DMS 273 treated with DMSO at 0.1 percent for 48 hours (cell line): Measurements from ENCODE around the gene MINDY4.

Experiments used
- DNase-seq: peaks from one replicate; lab custom pipeline; 2025; lab: John Stamatoyannopoulos, UW

The MINDY4 gene

GRCh38 chr7:30853576-30853975 is 82.4 kb downstream of the MINDY4 start:
- DNase-seq = no peak

DNA sequence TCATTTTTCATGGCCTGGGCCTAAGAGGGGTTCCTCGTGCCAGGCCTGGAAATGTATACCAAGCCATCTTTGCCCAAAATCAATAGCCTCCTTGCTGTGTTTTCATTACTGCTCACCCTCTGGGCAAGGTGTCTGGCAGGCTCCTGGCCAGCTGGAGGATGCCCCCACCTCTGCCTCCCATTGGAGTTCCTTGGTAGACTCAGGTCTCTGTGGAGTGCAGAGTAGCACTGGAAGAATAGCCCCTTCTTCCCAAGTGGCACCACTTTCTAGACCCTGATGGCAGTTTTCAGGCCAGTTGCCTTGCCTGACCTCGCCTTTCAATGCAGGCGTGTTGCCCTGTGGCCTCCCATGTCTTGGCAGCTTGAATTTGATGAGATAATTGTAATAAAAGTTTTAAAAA is 84.7 kb downstream of the MINDY4 start:
- DNase-seq = no peak

DNA sequence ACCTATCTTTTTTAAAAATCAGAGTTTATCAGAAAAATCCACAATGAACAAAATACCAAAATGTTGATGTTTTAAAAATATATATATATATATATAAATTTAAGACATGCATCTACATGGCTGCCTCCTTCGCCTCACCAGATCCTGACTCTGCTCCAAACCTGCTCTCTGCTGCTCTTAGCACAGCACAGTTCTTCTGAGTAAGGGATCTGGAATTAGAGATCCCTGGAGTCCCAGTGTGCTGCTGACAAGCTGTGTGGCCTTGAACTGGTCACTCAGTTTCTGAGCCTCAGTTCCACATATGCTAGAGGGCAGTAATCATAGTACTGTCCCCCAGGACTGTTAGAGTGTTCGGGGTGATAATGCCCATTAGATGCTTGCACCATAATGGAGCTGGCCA is 87.4 kb downstream of the MINDY4 start:
- DNase-seq = no peak

DNA sequence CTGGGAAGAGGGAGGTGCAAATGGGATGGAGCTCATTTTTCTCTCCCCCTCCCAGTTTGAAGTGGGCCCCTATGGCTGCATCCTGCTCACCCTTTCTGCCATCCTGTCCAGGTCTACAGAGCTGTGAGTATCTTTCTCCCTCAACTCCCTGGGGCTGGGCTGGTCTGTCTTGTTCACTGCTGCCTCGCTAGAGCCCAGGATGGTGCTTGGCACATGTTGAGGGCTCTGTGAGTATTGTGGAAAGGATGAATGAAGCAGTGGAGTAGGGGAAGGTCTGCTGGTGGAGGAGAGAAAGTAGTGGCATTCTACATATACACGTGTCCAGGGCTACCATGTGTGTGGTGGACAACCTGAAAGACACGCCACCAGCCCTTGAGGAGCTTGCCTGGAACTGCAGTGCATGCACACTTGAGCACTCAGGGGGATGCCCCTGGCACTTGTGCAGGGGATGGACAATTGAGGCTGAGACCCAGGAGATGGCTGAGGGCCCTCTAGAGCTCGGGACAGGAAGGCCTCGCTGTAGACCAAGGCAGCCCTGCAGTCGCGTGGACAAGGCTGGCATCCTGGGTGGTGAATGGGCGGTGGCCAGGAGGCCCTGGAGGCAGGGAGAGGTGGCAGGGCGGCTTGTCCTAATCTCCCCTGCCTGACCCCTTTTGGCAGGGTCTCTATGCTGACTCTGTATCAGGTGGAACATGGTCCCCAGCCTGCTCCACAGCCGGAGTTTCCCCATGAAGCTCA is 88.2 kb downstream of the MINDY4 start:
- no peak for DNase-seq

GRCh38 chr7:30859940-30860496 is 88.8 kb downstream of the MINDY4 start:
- DNase-seq = no peak

- no peak for DNase-seq
Measured at GRCh38 chr7:30861612-30862011, 90.4 kb downstream of the MINDY4 start.

GRCh38 chr7:30862995-30863705 is 91.9 kb downstream of the MINDY4 start:
- DNase-seq = no peak

GRCh38 chr7:30863706-30864035 is 92.5 kb downstream of the MINDY4 start:
- DNase-seq = no peak

DNA sequence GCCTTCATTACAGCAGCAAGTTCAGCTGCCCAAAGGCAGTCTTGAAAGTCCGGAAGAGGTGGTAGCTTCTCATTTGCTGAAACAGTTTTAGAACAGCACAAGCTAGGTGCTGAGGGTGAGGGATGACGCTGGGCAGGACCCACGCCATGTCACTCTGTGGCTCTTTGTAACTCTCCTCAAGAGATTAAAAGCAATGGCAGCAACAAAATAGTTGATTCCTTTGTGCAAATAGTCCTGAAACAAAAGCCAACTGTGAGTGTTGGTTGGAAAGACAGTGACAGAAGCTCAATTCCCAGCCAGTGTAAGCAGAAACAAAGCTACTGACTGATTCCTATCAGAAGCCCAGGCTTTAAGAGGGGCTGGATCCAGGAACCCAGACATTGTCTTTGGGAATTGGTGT is 92.9 kb downstream of the MINDY4 start:
- DNase-seq = no peak

DNA sequence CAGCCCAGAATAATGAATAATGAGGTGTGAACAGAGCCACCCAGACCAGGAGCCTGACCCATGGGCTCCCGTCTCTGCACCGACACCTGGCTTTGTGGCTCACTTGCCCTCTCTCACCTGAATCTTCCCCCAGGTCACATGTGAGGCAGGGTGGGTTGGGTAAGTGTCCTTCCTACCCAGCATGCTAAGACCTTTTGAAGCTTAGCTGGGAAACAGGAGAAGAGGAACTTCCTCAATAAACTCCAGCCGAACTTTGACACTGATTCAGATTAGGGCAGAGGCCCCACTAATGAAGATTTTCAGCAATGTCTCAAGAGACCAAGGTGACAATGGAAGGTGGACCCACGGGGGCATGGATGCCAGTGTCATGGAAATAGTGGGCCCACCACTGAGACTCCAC is 93.9 kb downstream of the MINDY4 start:
- DNase-seq = no peak

DNA sequence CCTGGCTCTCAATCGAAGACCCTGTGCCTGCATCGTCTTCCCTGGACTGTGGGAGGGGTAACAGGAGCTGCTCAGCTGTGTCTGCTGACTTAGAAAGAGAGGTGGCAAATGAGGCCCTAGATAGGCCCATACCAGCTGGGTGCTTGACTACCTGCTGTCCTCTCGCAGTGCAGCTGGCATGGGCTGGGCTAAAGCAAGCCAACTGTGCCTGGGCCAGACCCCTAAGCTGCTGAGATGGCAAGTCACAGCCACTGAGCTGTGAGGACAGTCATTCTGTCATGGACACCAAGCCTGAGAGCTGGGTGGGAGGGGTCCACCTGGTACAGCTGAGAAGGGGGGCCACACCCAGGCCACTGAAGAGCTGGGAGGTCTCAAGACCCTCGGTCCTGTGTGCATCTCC is 94.6 kb downstream of the MINDY4 start:
- DNase-seq = no peak

DNA sequence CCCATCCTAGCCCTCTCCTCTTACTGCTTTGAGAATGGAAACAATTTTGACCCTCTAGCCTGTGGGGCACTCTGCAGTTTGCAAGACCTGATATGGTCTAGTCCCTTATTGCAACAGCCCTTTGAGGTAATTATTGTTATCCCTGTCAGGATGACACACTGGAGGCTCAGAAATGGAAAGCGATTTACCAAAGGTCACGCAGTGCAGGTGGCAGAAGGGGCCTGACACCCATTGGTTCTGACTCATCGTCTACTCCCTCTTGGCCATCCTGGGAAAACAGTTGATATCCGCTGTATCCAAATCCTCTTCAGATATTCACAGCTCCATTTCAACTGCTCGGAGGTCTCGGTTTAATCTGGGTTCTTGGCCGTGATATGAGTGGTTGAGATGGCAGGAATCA is 95.7 kb downstream of the MINDY4 start:
- no peak for DNase-seq

GRCh38 chr7:30867483-30867882 is 96.3 kb downstream of the MINDY4 start:
- DNase-seq = no peak

DNA sequence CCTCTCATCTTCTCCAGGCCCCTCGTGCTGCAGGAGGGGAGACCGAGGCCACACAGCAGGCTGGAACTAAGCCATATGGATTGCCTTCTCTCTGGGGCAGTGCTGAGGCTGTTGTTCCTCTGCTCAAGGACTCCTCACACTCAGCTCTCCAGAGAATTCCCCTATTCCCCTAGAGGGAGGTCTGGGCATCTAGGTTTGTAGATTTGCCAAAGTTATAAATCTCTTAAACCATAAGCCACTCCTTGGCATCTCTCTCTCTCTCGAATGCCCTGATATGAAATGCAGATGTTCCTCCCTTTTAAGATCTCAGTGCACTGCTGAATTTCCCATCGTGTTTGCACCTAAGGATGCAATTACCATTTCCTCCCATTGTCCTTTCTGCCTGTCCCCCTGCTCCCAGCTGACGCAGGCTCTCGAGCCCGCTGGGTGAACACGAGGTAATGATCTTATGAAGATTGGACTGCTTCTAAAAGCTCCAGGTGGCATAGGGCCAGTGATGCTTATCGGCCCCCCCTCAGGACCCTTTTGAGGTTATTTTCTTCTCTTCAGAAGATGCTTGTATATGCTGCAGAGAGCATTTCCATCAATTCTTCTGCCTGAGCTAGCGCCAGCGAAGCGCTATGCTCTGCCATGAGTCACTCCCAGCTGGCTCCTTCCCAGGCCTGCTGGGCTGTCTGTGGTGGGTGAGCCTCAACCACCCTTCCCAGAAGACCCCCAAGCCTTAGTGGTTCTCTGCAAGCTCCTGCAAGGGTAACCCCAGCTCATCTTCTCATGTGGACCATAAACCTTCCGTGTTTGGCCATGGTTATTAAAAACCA is 98.8 kb downstream of the MINDY4 start:
- DNase-seq = no peak

DNA sequence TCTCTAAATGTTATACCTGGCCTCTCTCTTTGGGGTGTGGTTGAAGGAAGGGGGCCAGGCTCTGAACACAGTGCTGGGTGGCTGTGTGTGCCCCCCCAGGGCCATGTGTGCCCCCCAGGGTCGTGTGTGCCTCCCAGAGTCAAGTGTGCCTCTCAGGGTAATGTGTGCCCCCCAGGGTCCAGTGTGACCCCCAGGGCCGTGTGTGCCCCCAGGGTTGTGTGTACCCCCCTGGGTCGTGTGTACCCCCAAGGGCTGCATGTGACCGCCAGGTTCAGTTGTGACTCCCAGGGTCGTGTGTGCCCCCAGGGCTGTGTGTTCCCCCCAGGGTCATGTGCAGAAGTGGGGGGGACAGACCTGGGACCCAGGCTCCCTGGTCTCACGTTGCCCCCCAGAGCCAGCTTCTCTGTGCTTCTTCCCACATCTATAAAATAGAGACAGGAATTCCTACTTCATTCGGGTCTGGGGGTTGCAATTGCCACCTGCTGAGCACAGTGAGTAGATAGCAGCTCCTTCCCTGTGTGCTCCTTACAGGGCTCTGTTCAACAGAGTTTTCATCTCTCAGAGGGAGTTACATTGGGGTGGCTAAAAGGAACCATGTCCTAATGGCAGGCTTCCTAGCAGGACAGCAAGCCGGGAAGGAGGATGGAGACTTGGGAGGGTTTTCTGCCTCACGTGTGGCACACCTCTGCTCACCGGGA is 99.8 kb downstream of the MINDY4 start:
- DNase-seq = no peak

- DNase-seq = no peak
Measured at GRCh38 chr7:30871655-30872054, 100.4 kb downstream of the MINDY4 start.

GRCh38 chr7:30873207-30873606 is 102.0 kb downstream of the MINDY4 start:
- no peak for DNase-seq

DNA sequence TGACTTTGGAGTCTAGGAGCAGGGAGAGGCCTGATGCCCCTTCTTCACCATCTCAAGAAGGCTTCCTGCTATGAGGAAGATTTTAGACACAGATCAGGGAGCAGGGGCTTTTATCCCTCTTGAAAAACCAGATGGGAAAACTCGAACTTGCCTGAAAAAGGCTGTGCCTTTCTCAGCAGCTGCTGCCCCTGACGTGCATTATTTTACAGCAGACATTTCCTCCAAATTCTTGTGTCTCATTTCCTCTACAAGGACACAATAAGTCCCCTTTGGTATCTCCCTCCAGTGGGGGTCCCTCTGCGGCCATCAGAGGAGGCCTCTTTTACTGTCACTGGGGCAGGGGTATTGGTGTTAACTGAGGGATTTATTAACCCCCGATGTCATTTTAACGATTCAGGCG is 102.4 kb downstream of the MINDY4 start:
- DNase-seq = no peak

- no peak for DNase-seq
Measured at GRCh38 chr7:30874656-30875302, 103.6 kb downstream of the MINDY4 start.

DNA sequence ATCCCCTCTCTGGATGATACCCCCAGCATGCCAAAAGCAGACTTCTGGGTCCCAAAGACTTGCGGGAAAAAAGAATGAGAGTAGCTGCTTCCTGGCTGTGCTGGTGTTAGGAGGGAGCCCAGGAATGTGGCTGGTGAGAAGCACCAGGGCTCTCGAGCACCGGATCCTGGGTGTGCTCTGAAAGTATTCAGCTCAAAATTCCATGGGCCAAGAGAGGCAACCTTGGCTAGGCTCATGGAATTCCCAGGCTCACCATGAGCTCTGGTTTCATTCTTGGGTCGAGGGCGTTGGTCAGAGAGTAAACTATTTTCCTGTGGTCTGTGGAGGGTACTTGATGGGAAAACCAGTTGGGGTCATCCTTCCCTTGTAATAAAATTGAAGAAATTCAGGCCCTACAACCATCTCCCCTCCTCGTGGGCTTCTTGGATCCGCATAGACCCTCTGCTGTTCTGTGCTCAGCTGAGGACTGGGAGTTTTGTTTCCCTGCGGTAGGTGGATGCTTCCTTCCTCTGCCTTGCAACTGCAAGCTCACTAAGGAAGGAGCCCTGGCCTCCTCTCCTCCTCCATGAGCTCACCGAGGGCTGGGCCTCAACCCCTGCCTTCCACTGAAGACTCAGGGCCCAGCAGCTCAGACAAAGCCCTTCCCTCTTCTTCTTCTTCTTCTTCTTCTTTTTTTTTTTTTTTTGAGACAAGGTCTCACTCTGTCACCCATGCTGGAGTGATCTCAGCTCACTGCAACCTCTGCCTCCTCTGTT is 106.0 kb downstream of the MINDY4 start:
- no peak for DNase-seq

- DNase-seq = no peak
Measured at GRCh38 chr7:30877993-30878392, 106.8 kb downstream of the MINDY4 start.
